HepG2 (cell line): ENCODE measurements around the gene CCNYL1. TPM values are rescaled to one million over a fixed set of nuclear protein-coding genes. Genes with fewer than 3 reads are reported as not detected.

Experiments
- BCL6 ChIP-seq: IDR thresholded peaks from 2 replicates; pipeline ENCODE4 v1.6.1; 2016; ENCODE audit warnings: missing genetic modification reagents, missing compliant biosample characterization
- ETV5 ChIP-seq: IDR thresholded peaks from 2 replicates; pipeline ENCODE4 v1.6.1; 2018; ENCODE audit warnings: missing biosample characterization, missing genetic modification reagents, inconsistent platforms, borderline replicate concordance
- FOXK2 ChIP-seq: fragments of 450-650 bp; IDR thresholded peaks from 2 replicates; pipeline ENCODE4 v1.6.1; 2016
- HNRNPK ChIP-seq: fragments of 200-400 bp; formaldehyde crosslinking; IDR thresholded peaks from 2 replicates; pipeline ENCODE4 v1.6.1; 2018; ENCODE audit warnings: low read length, low read depth, moderate library complexity, mild to moderate bottlenecking; ENCODE audit not compliant: poor library complexity, severe bottlenecking
- NCOA1 ChIP-seq: sonication (generic); formaldehyde crosslinking; IDR thresholded peaks from 2 replicates; pipeline ENCODE4 v1.9.0; 2021; ENCODE audit warnings: missing genetic modification reagents
- SALL1 ChIP-seq: sonication (generic); formaldehyde crosslinking; IDR thresholded peaks from 2 replicates; pipeline ENCODE4 v1.8.0; 2022; ENCODE audit warnings: mild to moderate bottlenecking, missing genetic modification reagents
- SMAD3 ChIP-seq: sonication (generic); formaldehyde crosslinking; IDR thresholded peaks from 2 replicates; pipeline ENCODE4 v1.4.0; 2020; ENCODE audit warnings: missing genetic modification reagents
- TAF1 ChIP-seq: sonication (generic); formaldehyde crosslinking; IDR thresholded peaks from 2 replicates; pipeline ENCODE4 v1.4.0; 2020; ENCODE audit warnings: missing genetic modification reagents
- ZFP62 ChIP-seq: sonication (generic); formaldehyde crosslinking; IDR thresholded peaks from 2 replicates; pipeline ENCODE4 v1.4.0; 2020; ENCODE audit warnings: missing genetic modification reagents
- ZNF17 ChIP-seq: sonication (generic); formaldehyde crosslinking; IDR thresholded peaks from 2 replicates; pipeline ENCODE4 v1.5.0; 2020; ENCODE audit warnings: mild to moderate bottlenecking, missing genetic modification reagents
- ZNF180 ChIP-seq: sonication (generic); formaldehyde crosslinking; IDR thresholded peaks from 2 replicates; pipeline ENCODE4 v1.4.0; 2020; ENCODE audit warnings: low read depth, missing genetic modification reagents, borderline replicate concordance
- ZNF282 ChIP-seq: fragments of 450-650 bp; IDR thresholded peaks from 2 replicates; pipeline ENCODE4 v1.6.1; 2018; ENCODE audit not compliant: partially characterized antibody
- ZNF383 ChIP-seq: sonication (generic); formaldehyde crosslinking; IDR thresholded peaks from 2 replicates; pipeline ENCODE4 v1.4.0; 2020; ENCODE audit warnings: missing genetic modification reagents, mild to moderate bottlenecking, borderline replicate concordance
- ZNF431 ChIP-seq: sonication (generic); formaldehyde crosslinking; IDR thresholded peaks from 2 replicates; pipeline ENCODE4 v1.9.0; 2022; ENCODE audit warnings: missing genetic modification reagents, low read depth, mild to moderate bottlenecking, borderline replicate concordance
- ZNF556 ChIP-seq: sonication (generic); formaldehyde crosslinking; IDR thresholded peaks from 2 replicates; pipeline ENCODE4 v1.4.0; 2020; ENCODE audit warnings: mild to moderate bottlenecking, missing genetic modification reagents, borderline replicate concordance
- ZNF792 ChIP-seq: IDR thresholded peaks from 2 replicates; pipeline ENCODE4 v1.6.1; 2016
- polyA plus RNA-seq, 8 experiments: library from polyadenylated mRNA; depleted of rRNA in 3 of 8; stranded (reverse) in 7 of 8; unstranded in 1 of 8; fragments of >200 nt; fragmentation: Illumina TruSeq in 4 of 8; extraction: Trizol in 4 of 8; gene quantifications; 2 replicates each; pipeline versions ENCODE4 v1.2.1 to v1.2.3, GENCODE V29; 2011 to 2016; ENCODE audit warnings: low read depth in 4 of 8, missing spikeins in 1 of 8, mixed read lengths in 1 of 8; ENCODE audit not compliant: insufficient read depth in 1 of 8
- total RNA-seq, 5 experiments: library from RNA; depleted of rRNA; stranded (reverse); fragments of >200 nt; fragmentation: Illumina TruSeq; extraction: Trizol; gene quantifications; 2 replicates each; pipeline ENCODE4 v1.2.3, GENCODE V29; 2016; ENCODE audit warnings: low read depth in 1 of 5
- TF ChIP-seq, protein P1 (sequence below): sonication (generic); formaldehyde crosslinking; conservative IDR thresholded peaks from 2 replicates; pipeline ENCODE4 v1.4.0; 2020; ENCODE audit warnings: mild to moderate bottlenecking, missing genetic modification reagents, moderate library complexity
- TF ChIP-seq, protein P2 (sequence below): IDR thresholded peaks from 2 replicates; pipeline ENCODE4 v1.6.1; 2016; ENCODE audit warnings: missing compliant biosample characterization, missing genetic modification reagents, borderline replicate concordance
- TF ChIP-seq, protein P3 (sequence below): sonication (generic); formaldehyde crosslinking; IDR thresholded peaks from 2 replicates; pipeline ENCODE4 v1.4.0; 2020; ENCODE audit warnings: missing genetic modification reagents
- TF ChIP-seq, protein P4 (sequence below): sonication (generic); formaldehyde crosslinking; IDR thresholded peaks from 2 replicates; pipeline ENCODE4 v1.4.0; 2020; ENCODE audit warnings: missing genetic modification reagents
- TF ChIP-seq, protein P5 (sequence below): sonication (generic); formaldehyde crosslinking; IDR thresholded peaks from 2 replicates; pipeline ENCODE4 v1.8.1; 2022; ENCODE audit warnings: low read depth, mild to moderate bottlenecking, missing genetic modification reagents

The CCNYL1 gene
- total and polyA plus RNA-seq, 2 of the 13 experiments (the other 11 are each of a cell fraction or from before 2014, with no cell fraction given): 12.5 to 16.2 TPM

DNA sequence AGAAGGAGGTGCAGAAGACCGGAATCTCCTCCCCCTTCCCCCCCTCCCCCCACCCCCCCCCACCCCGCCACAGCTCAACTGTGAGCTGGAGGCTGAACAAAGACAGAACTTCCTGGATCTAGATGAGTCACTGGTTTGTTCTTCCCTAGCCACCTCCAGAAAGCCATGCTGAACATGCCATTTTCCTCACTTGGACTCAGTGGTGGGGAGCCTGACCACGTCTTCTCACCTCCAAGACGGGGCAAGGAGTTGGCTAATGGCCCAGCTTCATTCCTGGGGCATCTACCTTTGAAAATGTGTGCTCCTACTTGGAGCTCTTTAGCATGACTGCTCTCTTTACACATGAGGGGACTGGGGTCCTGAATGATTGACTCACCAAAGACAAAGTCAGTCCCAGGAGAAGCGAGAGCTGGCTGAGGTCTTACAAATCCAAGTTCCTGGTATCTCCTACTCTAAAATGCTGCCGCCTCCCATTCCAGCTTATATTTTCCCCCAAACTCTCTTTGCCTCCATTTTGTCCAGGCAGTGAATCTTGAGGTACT, 80.9 kb downstream of the CCNYL1 start (continued):
- TF ChIP-seq SMAD3 (CRISPR knock-in tag) (peak; percentile 49; the same call in 1 of the 2 replicates), ZFP62 (CRISPR knock-in tag) (no peak), ZNF383 (CRISPR knock-in tag) (no peak), ZNF17 (CRISPR knock-in tag) (no peak), ZNF180 (no peak), ZNF282 (no peak), ZNF792 (0 out of 2 replicates have a peak, but pooled peaks have one; percentile 33), ZNF556 (CRISPR knock-in tag) (peak; percentile 45; the same call in 1 of the 2 replicates), SALL1 (CRISPR knock-in tag) (0 out of 2 replicates have a peak, but pooled peaks have one; percentile 54), ZNF431 (no peak), FOXK2 (no peak), TAF1 (CRISPR knock-in tag) (peak; percentile 26; the same call in 1 of the 2 replicates), HNRNPK (peak; percentile 19), NCOA1 (CRISPR knock-in tag) (no peak), ETV5 (CRISPR knock-in tag) (peak; percentile 54; the same call in 1 of the 2 replicates), BCL6 (CRISPR knock-in tag) (no peak; the same call in 1 of the 2 replicates)
- TF ChIP-seq, protein P1, sequence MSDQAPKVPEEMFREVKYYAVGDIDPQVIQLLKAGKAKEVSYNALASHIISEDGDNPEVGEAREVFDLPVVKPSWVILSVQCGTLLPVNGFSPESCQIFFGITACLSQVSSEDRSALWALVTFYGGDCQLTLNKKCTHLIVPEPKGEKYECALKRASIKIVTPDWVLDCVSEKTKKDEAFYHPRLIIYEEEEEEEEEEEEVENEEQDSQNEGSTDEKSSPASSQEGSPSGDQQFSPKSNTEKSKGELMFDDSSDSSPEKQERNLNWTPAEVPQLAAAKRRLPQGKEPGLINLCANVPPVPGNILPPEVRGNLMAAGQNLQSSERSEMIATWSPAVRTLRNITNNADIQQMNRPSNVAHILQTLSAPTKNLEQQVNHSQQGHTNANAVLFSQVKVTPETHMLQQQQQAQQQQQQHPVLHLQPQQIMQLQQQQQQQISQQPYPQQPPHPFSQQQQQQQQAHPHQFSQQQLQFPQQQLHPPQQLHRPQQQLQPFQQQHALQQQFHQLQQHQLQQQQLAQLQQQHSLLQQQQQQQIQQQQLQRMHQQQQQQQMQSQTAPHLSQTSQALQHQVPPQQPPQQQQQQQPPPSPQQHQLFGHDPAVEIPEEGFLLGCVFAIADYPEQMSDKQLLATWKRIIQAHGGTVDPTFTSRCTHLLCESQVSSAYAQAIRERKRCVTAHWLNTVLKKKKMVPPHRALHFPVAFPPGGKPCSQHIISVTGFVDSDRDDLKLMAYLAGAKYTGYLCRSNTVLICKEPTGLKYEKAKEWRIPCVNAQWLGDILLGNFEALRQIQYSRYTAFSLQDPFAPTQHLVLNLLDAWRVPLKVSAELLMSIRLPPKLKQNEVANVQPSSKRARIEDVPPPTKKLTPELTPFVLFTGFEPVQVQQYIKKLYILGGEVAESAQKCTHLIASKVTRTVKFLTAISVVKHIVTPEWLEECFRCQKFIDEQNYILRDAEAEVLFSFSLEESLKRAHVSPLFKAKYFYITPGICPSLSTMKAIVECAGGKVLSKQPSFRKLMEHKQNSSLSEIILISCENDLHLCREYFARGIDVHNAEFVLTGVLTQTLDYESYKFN (CRISPR knock-in tag): 0 out of 2 replicates have a peak, but pooled peaks have one; percentile 17
- TF ChIP-seq, protein P2, sequence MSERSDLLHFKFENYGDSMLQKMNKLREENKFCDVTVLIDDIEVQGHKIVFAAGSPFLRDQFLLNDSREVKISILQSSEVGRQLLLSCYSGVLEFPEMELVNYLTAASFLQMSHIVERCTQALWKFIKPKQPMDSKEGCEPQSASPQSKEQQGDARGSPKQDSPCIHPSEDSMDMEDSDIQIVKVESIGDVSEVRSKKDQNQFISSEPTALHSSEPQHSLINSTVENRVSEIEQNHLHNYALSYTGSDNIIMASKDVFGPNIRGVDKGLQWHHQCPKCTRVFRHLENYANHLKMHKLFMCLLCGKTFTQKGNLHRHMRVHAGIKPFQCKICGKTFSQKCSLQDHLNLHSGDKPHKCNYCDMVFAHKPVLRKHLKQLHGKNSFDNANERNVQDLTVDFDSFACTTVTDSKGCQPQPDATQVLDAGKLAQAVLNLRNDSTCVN (CRISPR knock-in tag): peak; percentile 97
- TF ChIP-seq, protein P3, sequence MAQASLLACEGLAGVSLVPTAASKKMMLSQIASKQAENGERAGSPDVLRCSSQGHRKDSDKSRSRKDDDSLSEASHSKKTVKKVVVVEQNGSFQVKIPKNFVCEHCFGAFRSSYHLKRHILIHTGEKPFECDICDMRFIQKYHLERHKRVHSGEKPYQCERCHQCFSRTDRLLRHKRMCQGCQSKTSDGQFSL (CRISPR knock-in tag): peak; percentile 74
- TF ChIP-seq, protein P4, sequence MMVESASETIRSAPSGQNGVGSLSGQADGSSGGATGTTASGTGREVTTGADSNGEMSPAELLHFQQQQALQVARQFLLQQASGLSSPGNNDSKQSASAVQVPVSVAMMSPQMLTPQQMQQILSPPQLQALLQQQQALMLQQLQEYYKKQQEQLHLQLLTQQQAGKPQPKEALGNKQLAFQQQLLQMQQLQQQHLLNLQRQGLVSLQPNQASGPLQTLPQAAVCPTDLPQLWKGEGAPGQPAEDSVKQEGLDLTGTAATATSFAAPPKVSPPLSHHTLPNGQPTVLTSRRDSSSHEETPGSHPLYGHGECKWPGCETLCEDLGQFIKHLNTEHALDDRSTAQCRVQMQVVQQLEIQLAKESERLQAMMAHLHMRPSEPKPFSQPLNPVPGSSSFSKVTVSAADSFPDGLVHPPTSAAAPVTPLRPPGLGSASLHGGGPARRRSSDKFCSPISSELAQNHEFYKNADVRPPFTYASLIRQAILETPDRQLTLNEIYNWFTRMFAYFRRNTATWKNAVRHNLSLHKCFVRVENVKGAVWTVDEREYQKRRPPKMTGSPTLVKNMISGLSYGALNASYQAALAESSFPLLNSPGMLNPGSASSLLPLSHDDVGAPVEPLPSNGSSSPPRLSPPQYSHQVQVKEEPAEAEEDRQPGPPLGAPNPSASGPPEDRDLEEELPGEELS (CRISPR knock-in tag): no peak
- TF ChIP-seq, protein P5, sequence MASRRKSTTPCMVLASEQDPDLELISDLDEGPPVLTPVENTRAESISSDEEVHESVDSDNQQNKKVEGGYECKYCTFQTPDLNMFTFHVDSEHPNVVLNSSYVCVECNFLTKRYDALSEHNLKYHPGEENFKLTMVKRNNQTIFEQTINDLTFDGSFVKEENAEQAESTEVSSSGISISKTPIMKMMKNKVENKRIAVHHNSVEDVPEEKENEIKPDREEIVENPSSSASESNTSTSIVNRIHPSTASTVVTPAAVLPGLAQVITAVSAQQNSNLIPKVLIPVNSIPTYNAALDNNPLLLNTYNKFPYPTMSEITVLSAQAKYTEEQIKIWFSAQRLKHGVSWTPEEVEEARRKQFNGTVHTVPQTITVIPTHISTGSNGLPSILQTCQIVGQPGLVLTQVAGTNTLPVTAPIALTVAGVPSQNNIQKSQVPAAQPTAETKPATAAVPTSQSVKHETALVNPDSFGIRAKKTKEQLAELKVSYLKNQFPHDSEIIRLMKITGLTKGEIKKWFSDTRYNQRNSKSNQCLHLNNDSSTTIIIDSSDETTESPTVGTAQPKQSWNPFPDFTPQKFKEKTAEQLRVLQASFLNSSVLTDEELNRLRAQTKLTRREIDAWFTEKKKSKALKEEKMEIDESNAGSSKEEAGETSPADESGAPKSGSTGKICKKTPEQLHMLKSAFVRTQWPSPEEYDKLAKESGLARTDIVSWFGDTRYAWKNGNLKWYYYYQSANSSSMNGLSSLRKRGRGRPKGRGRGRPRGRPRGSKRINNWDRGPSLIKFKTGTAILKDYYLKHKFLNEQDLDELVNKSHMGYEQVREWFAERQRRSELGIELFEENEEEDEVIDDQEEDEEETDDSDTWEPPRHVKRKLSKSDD: no peak
